GM18505 (cell line): ENCODE measurements around the gene AP1G1.

Source experiments
- ATAC-seq: cut with Tn5 transposase; IDR thresholded peaks from one replicate; pipeline ENCODE4 v1.9.1; 2021; ENCODE audit not compliant: unreplicated experiment
- POLR2A ChIP-seq: IDR thresholded peaks from 4 replicates; pipeline ENCODE4 v1.6.1; 2011; ENCODE audit warnings: borderline replicate concordance; ENCODE audit not compliant: insufficient read depth, insufficient read length; ENCODE audit errors: extremely low read depth

AP1G1 gene

DNA sequence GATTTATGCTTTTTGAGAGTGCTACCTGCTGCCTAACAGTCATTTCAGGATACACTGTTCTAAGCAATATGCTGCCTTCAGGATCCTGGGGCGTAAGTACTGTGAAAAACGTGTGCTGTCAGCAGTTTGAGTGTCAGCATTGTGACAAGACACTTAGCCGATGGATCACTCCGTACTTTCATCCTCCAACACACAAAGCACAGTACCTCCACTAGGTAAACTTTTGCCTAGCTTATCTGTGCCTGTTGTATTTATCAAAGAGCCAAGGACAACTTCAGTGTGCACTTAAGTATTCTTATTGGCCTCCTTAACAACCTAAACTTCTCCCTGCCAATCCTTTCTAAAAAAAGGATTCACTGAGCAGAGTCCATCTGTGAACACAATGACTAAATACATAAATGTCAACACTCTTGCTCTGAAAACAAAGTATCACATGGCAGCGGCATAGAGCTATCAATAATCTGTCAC, 50.3 kb downstream of the AP1G1 start:
- TF ChIP-seq POLR2A, result no peak
- ATAC-seq, result no peak

DNA sequence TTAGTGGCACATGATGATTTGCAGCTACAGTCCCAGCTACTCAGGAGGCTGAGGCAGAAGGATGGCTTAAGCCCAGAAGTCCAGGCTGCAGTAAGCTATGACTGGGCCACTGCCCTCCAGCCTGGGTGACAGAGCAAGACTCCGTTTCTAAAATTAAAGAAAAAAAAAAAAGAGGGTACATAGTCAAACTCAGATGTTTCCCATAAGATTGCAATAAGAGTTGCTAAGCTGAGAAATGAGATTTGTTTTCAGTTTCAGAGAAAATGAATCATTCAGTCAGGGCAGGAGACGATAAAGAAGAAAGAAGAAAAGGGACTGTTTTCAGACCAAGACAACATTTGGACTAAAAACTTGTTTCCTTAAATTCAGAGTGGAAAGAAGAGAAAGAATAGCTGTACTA, 54.0 kb downstream of the AP1G1 start:
- TF ChIP-seq POLR2A, result no peak
- no peak for ATAC-seq

DNA sequence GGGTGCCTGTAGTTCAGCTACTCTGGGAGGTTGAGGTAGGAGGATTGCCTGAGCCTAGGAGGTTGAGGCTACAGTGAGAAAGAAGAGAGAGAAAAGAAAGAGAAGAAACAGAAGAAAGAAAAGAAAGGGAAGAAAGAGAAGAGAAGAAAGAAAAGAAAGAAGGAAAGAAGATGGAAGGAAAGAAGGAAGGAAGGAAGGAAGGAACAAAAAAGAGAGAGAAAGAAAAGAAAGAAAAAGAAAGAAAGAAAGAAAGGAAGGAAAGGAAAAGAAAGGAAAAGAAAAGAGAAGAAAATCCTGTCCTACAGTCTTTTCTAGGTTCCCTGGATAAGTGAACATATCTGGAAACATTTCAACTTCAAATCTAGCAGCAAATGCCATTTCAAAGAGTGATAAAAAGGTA, 54.5 kb downstream of the AP1G1 start:
- ATAC-seq, result no peak
- TF ChIP-seq POLR2A, result no peak

DNA sequence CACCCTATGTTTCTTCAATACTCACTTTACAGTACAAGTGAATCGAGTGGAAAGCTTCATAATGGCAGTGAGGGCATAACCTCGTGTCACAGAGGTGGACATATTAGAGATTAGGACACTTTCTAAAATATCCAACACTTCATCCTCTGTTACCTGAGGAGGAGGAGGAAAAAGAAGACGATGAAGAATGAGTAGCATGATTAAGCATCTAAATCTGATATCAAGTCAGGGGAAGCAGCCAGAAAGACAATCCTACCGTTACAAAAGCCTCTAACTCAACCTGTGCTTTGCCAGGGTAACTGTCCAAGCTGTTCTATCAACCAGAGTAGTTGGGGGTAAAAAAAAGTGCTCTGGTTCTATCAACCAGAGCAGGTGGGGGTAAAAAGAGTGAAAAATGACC, 60.4 kb downstream of the AP1G1 start:
- TF ChIP-seq POLR2A, result no peak
- no peak for ATAC-seq

DNA sequence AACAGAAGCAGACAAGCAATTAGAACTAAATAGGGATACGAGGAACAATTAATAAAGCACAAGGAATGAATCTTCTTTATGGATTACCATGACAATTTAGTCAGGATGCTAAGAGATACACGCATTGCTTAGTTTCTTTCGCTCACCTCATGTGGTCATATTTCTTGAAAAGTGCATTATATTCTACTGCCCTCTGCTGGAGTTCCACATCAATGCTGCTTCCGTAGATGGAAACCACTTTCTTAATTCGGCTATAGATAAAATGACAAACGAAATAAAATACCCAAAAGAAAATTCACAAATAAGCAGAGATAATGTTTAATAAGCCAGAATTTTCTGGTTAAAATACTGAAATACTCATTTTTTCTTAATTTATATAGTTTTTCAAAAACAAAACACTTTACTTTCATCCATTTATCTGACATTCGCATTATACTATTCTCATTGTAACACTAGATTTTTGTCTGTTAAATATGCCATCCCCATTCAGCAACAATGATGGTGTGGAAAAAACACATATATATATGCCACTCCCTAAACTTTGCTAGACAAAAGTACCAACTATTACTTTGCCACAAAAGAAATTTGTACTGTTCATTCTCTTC, 62.1 kb downstream of the AP1G1 start:
- no peak for TF ChIP-seq POLR2A
- no peak for ATAC-seq

DNA sequence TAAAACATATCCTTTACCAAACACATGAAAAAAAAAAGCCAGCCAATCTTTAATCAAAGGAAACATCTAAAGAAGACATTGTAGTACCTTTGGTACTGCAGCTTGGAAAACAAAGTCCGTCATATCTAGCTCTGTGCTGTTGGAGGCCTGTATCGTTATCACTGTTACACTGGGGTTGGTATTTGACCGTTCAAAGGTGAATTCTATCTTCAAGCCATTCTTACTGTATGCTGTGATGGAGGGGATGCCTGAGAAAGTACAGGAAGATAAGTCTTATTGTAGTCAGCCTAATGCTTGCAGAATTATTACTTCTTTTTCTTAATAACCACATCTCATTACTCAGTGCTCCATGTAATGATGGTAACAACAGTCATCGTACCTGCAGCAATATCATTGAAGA, 69.8 kb downstream of the AP1G1 start:
- ATAC-seq, result no peak
- no peak for TF ChIP-seq POLR2A

DNA sequence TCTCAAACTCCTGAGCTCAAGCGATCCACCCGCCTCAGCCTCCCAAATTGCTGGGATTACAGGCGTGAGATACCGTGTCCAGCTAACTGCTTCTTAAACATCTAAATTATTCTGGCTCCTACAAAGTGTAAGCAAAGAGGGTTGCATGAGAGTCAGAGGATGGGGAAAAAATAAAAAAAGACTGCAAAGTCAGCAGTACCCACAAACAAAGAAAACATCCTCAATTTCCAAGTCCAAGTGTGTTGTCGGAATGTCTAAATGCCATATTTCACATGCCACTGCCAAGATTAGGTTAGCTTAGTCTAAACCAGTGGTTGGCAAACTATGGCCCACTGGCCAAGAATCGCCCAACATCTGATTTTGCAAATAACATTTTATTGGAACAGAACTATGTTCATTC, 71.1 kb downstream of the AP1G1 start:
- no peak for TF ChIP-seq POLR2A

DNA sequence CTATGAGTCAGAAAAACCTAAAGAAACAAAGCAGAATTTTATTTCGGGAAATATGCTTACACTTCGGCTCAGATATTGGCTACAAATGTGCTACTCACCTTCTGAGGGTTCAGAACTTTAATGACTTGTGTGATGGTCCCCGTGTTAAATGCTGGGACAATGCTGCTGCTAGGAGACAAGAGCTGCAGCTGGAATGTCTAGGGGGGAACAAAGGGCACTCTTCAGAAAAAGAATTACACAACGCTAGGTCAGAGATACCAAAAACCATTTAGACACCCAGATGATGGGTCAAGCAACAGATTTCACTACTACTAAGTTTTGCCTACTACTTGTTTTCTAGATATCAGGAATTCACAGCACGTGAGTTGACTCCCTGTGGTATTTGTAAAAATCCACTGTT, 74.1 kb downstream of the AP1G1 start:
- no peak for ATAC-seq

More for the DNA sequence above, 71.1 kb downstream of the AP1G1 start:
- ATAC-seq, result no peak

DNA sequence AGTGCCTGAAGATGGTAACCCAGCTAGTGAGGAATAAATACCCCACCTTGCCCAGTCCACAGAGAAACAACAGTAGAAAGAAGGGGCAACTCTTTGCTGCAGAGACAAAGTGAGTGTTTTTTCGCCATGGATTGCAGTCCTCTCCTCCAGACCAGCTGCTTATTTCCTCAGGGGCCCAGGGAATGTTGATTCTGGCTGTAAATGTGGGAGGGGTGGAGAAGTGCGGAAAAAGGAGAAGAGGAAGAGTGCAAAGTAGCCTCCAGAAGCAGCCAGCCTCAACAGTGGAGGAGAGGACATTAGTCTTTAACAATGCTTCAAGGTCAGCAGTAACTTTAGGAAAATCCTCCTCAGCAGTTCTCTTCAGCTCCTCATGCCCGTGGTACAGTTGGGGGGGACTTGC, 76.0 kb downstream of the AP1G1 start:
- ATAC-seq, result no peak
- TF ChIP-seq POLR2A, result no peak

More for the DNA sequence above, 74.1 kb downstream of the AP1G1 start:
- no peak for TF ChIP-seq POLR2A

DNA sequence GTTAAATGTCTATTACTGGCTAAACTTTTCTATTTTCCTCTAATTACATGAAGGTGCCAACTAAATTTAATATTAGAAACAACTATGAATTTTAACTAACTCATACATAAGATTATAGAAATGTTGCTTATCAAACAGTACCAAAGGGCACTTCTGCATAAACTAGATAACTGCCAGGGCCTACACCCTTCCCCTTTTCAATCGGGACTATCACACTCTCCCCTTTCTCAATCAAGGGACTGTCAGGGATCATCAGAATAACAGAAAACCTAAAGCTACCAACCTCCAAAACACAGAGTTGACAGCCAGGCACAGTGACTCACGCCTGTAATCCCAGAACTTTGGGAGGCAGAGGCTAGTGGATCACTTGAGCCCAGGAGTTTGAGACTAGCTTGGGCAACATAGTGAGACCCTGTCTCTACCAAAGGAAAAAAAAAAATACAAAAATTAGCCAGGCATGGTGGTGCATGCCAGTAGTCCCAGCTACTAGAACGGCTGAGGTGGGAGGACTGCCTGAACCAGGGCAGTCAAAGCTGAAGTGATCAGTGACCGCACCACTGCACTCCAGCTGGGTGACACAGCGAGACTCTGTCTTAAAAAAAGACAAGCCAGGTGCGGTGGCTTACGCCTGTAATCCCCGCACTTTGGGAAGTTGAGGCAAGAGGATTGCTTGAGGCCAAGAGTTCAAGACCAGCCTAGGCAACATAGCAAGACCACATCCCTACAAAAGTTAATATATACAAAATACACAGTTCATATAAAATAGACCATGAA, 80.9 kb downstream of the AP1G1 start:
- no peak for TF ChIP-seq POLR2A
- ATAC-seq, result no peak

DNA sequence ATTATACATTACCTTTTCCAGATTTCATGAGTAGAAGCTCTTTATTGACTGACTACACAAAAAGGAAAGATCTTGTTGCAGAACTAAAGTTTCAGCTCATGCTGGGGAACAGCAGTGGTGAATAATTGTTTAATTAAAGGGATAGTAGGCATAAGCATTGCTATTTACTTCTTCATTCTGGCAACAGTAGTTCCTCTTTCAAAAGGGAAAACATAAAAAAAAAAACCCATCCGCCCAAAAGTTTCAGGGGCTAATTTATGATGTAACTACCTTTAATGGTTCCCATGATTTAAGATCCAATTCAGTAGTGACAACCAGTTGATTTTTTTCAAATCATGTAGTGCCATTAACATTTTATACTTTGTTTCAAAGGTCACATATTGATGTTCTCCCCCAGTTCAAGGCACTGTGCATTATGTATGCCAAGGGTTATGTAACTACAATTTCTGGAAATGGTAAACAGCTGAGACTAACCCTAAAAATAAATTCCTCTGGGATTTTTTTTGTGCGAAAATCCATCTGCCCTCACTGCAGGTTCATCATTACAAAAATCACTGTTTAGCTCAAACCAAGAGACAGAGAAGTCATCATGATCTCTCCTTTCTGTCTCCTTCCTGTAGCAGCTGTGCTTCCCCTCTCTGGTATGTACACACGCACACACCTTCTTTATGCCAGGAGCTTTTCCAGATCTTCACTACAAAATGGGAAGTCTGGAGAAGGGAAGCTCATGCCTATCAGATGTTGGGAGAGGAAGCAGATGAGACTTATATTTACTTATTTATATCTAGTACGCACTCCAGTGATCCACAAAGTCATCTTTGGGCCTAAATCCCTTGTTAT, 81.9 kb downstream of the AP1G1 start:
- no peak for TF ChIP-seq POLR2A
- no peak for ATAC-seq

DNA sequence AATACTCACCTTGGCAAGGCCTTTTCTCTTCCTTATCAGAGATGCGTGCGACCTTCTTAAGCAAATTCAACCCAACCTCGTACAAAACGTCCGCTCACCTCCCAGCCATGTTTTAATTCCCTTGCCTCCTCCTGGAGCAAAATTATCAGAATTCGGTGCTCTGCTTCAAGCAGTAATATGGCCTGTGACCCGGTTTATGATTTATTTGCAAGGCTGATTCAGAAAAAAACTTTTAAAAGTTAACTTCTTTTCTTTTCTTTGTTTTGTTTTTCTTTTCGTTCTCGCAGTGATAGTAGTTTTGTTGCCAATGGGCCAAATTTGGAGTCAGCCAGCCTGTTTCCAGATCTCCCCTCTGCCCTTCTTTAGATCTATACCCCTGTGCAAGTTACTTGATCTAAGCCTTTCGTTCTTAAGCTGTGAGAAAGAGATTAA, 84.3 kb downstream of the AP1G1 start, which contains the start of gene PHLPP2:
PHLPP2 (minus strand) TSS at position 382 of the 432 bp plus-strand sequence. CDS start 9,906 bp downstream, outside the sequence.
- ATAC-seq, result no peak
- no peak for TF ChIP-seq POLR2A

DNA sequence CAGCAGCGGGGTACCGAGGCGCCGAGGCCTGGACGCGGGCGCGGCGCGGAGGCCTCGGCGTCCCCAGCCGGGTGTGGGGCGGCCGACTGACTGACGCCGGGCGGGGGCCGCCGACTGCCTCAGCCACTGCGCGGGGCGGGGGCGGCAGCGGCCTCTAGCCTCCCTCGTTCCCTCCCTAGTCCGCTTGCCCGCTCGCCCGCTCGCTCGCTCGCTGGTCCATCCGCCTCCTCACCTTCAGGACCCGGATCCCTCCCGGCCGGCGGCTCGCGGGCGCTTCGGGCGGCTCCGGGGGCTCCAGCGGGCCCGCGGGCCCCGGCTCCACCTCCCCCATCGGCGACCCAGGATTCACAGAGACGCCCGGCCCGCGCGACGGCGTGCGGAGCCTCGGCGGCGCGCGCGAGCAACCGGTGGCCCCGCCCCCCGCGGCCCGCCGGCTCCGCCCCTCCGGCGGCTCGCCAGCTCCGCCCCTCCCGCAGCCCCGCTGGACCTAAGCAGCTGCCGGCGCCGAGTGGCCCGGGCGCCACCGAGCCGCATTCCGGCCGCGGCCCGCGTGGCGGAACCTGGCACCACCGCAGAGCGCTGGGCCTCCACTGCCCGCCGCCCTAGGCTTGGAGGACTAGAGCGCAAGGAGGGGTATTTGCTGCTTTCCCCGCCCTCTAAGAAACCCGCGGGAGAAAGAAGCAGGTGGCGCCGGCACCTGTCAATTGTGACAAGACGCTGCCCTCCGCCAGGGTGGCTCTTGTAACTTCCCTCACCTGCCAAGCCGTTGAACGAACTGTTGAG, 84.9 kb downstream of the AP1G1 start:
- peak; percentile 74 for ATAC-seq
- TF ChIP-seq POLR2A, result peak; percentile 57

DNA sequence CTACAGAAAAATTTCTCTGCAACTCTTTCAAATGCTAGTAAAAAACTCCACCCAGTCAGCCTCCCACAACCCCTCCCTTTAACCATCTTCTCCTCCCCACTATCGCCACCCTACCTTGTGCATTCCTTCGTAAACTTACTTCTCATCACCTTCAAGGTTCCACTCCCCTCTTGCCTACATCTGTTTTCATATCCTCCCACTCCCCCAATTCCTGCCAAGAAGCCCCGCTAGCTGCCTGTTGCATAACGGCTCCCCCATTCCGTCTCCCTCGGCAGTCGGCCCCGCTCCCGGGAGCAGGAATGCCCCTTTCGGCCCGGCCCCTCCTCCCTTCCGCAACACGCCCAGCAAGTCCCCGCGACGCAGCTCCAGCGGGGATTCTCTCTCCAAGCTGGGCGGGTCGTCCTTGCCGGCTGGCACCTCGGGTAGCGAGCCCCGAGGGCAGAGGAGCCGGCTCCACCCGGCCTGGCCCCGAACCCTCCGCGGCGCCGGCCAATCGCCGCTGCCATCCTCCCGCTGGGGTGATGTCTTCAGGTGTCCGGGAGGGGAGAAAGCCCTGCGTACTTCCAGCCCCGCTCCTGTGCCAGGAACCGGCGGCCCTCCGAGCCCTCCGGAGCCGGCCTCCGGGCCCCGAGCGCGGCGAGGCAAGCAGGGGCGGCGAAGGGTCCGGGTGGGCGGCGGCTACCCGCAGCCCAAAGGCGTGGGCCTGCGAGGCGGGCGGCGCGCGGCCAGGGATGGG, 85.7 kb downstream of the AP1G1 start:
- peak; percentile 3 for TF ChIP-seq POLR2A
- ATAC-seq, result peak; percentile 44
